ENCODE data around the gene ERVK3-1.

GRCh38 chr19:58277748-58278540, 27.2 kb upstream of the ERVK3-1 start:
- TF ChIP-seq SP1 (IDR thresholded peaks at IDR 0.05) (no peak), ARNT (IDR thresholded peaks at IDR 0.05) (no peak), FOXA1 (IDR thresholded peaks at IDR 0.05) (no peak), FOXM1 (IDR thresholded peaks at IDR 0.05; ENCODE audit: borderline replicate concordance) (no peak), TARDBP (IDR thresholded peaks at IDR 0.05) (no peak), FOXK2 (IDR thresholded peaks at IDR 0.05) (no peak), BHLHE40 (IDR thresholded peaks at IDR 0.05; ENCODE audit: borderline replicate concordance) (no peak), ELF4 (IDR thresholded peaks at IDR 0.05) (no peak), LEF1 (IDR thresholded peaks at IDR 0.05; ENCODE audit: borderline replicate concordance) (no peak), L3MBTL2 (conservative IDR thresholded peaks at IDR 0.05) (no peak), ZNF384 (IDR thresholded peaks at IDR 0.05) (no peak), HDGF (IDR thresholded peaks at IDR 0.05; ENCODE audit: borderline replicate concordance) (no peak), SUZ12 (IDR thresholded peaks at IDR 0.05) (no peak)

All from HEK293T (cell line).